ENCODE measurements around the gene MED8. TPM values are rescaled to one million over a fixed set of nuclear protein-coding genes. Genes with fewer than 3 reads are reported as not detected.

MED8 gene
- total and polyA plus RNA-seq, 12 donors, result 10.5 to 32.4 (median 13.9) TPM

DNA sequence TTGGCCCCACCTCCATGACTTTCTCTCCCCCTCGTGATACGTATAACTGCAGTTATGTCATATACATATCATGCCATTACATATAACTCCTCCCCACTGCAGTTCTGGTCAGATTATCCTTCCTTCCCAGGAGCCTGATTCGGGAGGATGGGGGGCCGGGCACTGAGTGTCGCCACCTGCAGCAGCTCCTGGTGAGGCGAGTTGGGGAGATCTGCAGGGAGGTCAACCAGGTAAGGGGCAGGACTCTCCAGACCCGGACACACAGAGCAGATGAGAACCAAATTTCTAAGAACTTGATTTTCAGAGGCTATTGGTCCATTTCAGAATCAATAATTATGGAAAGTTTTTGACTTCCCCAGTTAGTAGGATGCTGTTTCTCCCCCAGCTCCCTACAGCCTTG is 44.7 kb upstream of the MED8 start:
- Histone ChIP-seq H3K27me3 (no peaks in the 10 kb centered on the region), H3K27ac (no peak overlapping the region), H3K4me1 (peaks cover 0 to 16% (median 5%) of the 10 kb centered on the region in 9 donors), H3K9me3 (no peaks in the 10 kb centered on the region), H3K4me3 (no peak overlapping the region), H3K36me3 (peaks cover 0 to 100% (median 58%) of the 10 kb centered on the region in 9 donors)
- TF ChIP-seq, protein P1, sequence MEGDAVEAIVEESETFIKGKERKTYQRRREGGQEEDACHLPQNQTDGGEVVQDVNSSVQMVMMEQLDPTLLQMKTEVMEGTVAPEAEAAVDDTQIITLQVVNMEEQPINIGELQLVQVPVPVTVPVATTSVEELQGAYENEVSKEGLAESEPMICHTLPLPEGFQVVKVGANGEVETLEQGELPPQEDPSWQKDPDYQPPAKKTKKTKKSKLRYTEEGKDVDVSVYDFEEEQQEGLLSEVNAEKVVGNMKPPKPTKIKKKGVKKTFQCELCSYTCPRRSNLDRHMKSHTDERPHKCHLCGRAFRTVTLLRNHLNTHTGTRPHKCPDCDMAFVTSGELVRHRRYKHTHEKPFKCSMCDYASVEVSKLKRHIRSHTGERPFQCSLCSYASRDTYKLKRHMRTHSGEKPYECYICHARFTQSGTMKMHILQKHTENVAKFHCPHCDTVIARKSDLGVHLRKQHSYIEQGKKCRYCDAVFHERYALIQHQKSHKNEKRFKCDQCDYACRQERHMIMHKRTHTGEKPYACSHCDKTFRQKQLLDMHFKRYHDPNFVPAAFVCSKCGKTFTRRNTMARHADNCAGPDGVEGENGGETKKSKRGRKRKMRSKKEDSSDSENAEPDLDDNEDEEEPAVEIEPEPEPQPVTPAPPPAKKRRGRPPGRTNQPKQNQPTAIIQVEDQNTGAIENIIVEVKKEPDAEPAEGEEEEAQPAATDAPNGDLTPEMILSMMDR (IDR thresholded peaks at IDR 0.05), result no peak
- DNase-seq (no peak), ATAC-seq (no peak)
- intact Hi-C loops (cut with DNase I), result no loop called here
- 93 to 95% methylated on average over 7 of the region's 7 CpGs for WGBS, 2 donors

DNA sequence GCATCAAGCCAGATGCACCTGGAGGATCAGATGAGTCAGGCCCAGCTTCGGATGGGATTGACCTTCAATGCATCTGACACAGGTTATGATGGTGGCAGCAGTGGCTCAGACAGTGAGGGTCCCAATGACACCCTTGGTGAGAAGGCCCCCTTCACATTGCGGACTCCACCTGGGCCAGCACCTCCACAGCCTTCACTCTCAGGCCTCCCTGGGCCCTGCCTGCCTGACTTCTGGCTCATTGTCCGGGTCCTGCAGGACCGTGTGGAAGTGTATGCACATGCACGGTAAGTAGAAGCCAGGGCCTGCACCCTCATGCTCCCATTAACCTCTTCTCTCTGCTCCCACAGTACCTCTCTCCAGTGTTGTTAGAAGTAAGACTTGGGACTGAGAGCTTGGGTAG is 43.3 kb upstream of the MED8 start:
- DNase-seq, result no peak
- WGBS, 2 donors, result 93 to 96% methylated on average over 5 of the region's 5 CpGs
- intact Hi-C loops (cut with DNase I), result no loop called here
- TF ChIP-seq, protein P1 (IDR thresholded peaks at IDR 0.05), result no peak
- Histone ChIP-seq H3K36me3 (peaks cover 6 to 100% (median 61%) of the 10 kb centered on the region in 9 donors), H3K9me3 (no peaks in the 10 kb centered on the region), H3K4me3 (no peak overlapping the region), H3K27me3 (no peaks in the 10 kb centered on the region), H3K27ac (no peak overlapping the region), H3K4me1 (peaks cover 0 to 16% (median 5%) of the 10 kb centered on the region in 9 donors)
- no peak for ATAC-seq

DNA sequence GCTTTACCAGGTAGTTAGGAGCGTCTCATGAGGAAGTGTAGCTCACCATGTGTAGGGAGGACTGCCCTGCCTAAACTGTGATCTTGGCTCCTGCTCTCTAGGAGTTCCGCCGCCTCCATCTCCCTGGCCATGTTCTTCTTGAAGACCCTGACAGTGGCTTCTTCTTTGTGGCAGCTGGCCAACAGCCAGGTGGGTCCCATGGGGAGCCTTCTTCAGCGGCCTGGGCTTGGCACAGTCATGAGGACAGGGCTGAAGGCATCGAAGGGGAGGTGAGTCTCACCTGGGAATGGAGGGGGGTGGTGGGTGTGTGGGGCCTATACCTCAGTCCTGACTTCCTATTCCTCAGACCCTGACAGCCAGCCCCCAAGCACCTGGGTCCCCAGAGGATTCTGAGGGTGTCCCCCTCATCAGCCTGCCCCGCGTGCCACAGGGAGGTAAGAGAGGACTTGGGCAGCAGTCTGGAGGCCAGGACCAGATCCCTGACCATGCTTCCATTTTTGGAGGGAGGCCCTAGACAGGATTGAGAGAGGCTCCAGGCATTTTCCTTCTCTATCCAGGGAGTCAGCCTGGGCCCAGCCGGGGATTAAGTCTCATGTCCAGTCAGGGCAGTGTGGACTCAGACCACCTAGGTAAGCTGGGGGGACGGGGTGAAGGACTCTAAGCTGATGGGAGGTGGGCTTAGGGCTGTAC is 42.7 kb upstream of the MED8 start:
- no peak overlapping the region for H3K4me3 ChIP-seq
- TF ChIP-seq, protein P1 (IDR thresholded peaks at IDR 0.05), result no peak
- H3K4me1 ChIP-seq, result peaks cover 0 to 16% (median 5%) of the 10 kb centered on the region in 9 donors
- H3K36me3 ChIP-seq, result peaks cover 9 to 100% (median 64%) of the 10 kb centered on the region in 9 donors
- DNase-seq (no peak), ATAC-seq (peak in 1 of 8 donors; percentile 29)
- H3K27me3 ChIP-seq, result no peaks in the 10 kb centered on the region
- H3K27ac ChIP-seq, result no peak overlapping the region
- H3K9me3 ChIP-seq, result no peaks in the 10 kb centered on the region
- WGBS, 2 donors, result 93% methylated on average over 9 of the region's 9 CpGs
- intact Hi-C loops (cut with DNase I), result no loop called here

- no peak for DNase-seq
- H3K4me3 ChIP-seq, result no peak overlapping the region
- H3K9me3 ChIP-seq, result no peaks in the 10 kb centered on the region
- 94 to 96% methylated on average over 9 of the region's 9 CpGs for WGBS, 2 donors
- peaks cover 0 to 16% (median 5%) of the 10 kb centered on the region in 9 donors for H3K4me1 ChIP-seq
- no peak overlapping the region for H3K27ac ChIP-seq
- no peak for ATAC-seq
- no peaks in the 10 kb centered on the region for H3K27me3 ChIP-seq
- TF ChIP-seq, protein P1 (IDR thresholded peaks at IDR 0.05), result no peak
- intact Hi-C loops (cut with DNase I), result no loop called here
- peaks cover 9 to 100% (median 70%) of the 10 kb centered on the region in 9 donors for H3K36me3 ChIP-seq
Measured at GRCh38 chr1:43431676-43432075, 42.1 kb upstream of the MED8 start.
